IMR-90 (cell line): ENCODE results near the gene PACSIN2. TPM values are rescaled to one million over a fixed set of nuclear protein-coding genes. Genes with fewer than 3 reads are reported as not detected.
A peak's percentile ranks its signal among the peaks of the same experiment; 100 is the strongest.

Experiments used
- ATAC-seq: fragments of 200-7000 bp; cut with Tn5 transposase; 2 replicates; pipeline ENCODE4 v1.9.1; 2020; ENCODE audit warnings: low read depth, mild to moderate bottlenecking, moderate library complexity
- BruUV-seq: library from RNA; stranded (reverse); fragments of 400-500 nt; replicated peaks from 2 replicates; lab custom pipeline; 2021; lab: Mats Ljungman, UMichigan
- CTCF ChIA-PET: fragments of 300-600 bp; formaldehyde crosslinking; extraction: SDS; loops from one replicate; lab custom pipeline; 2021; ENCODE audit warnings: antibody characterized with exemption; lab: Yijun Ruan, JAX
- POLR2A ChIA-PET: fragments of 300-600 bp; sonication (Branson Sonifier 250); formaldehyde crosslinking; loops from one replicate; lab custom pipeline; 2022; ENCODE audit warnings: antibody characterized with exemption; ENCODE audit not compliant: unreplicated experiment; lab: Charles Lee
- DNase-seq: peaks from one replicate; pipeline ENCODE4 v3.0.0; 2013
- H2AFZ ChIP-seq: replicated peaks from 2 replicates; pipeline ENCODE3; 2013; ENCODE audit warnings: low read length, mild to moderate bottlenecking; ENCODE audit not compliant: poor library complexity
- H2AK5ac ChIP-seq: 2 replicates; pipeline ENCODE4 v1.6.1; 2013; ENCODE audit warnings: low read depth, low read length, inconsistent platforms
- H2AK9ac ChIP-seq: replicated peaks from 2 replicates; pipeline ENCODE3; 2013; ENCODE audit warnings: mild to moderate bottlenecking, low read depth, low read length, moderate library complexity; ENCODE audit not compliant: poor library complexity
- H2BK120ac ChIP-seq: 2 replicates; pipeline ENCODE4 v1.6.1; 2013; ENCODE audit warnings: low read depth, low read length, inconsistent platforms
- H2BK15ac ChIP-seq: 3 replicates; pipeline ENCODE4 v1.6.1; 2013; ENCODE audit warnings: low read depth, low read length, inconsistent platforms
- H2BK20ac ChIP-seq: 2 replicates; pipeline ENCODE4 v1.6.1; 2013; ENCODE audit warnings: low read depth, mild to moderate bottlenecking, inconsistent platforms, low read length, moderate library complexity
- H2BK5ac ChIP-seq: 2 replicates; pipeline ENCODE4 v1.6.1; 2013; ENCODE audit warnings: mild to moderate bottlenecking, low read depth, low read length, inconsistent platforms; ENCODE audit not compliant: poor library complexity, severe bottlenecking
- H3K14ac ChIP-seq: replicated peaks from 2 replicates; pipeline ENCODE4 v1.6.1; 2013; ENCODE audit warnings: low read depth, low read length, inconsistent platforms
- H3K18ac ChIP-seq: 2 replicates; pipeline ENCODE4 v1.6.1; 2013; ENCODE audit warnings: low read depth, low read length, control low read depth
- H3K23ac ChIP-seq: 2 replicates; pipeline ENCODE4 v1.6.1; 2013; ENCODE audit warnings: low read depth, low read length, inconsistent platforms
- H3K27ac ChIP-seq: 2 replicates; pipeline ENCODE4 v1.5.1; 2013; ENCODE audit warnings: mild to moderate bottlenecking, control low read depth, low read length; ENCODE audit not compliant: insufficient read depth
- H3K27me3 ChIP-seq: 2 replicates; pipeline ENCODE4 v1.6.1; 2013; ENCODE audit warnings: low read length; ENCODE audit not compliant: control insufficient read depth, insufficient read depth
- H3K36me3 ChIP-seq: 2 replicates; pipeline ENCODE4 v1.6.1; 2013; ENCODE audit warnings: low read length, mixed read lengths; ENCODE audit not compliant: control insufficient read depth, insufficient read depth
- H3K4ac ChIP-seq: 2 replicates; pipeline ENCODE4 v1.6.1; 2013; ENCODE audit warnings: low read depth, low read length, inconsistent platforms
- H3K4me1 ChIP-seq: 2 replicates; pipeline ENCODE4 v1.6.1; 2013; ENCODE audit warnings: low read length, mixed read lengths; ENCODE audit not compliant: control insufficient read depth, insufficient read depth
- H3K4me2 ChIP-seq: 2 replicates; pipeline ENCODE4 v1.6.1; 2013; ENCODE audit warnings: low read depth, mild to moderate bottlenecking, control low read depth, low read length, moderate library complexity
- H3K4me3 ChIP-seq: 2 replicates; pipeline ENCODE4 v1.5.1; 2013; ENCODE audit warnings: low read depth, mild to moderate bottlenecking, control low read depth, low read length, moderate library complexity; ENCODE audit not compliant: insufficient read depth
- H3K56ac ChIP-seq: 2 replicates; pipeline ENCODE4 v1.6.1; 2013; ENCODE audit warnings: low read length, inconsistent platforms; ENCODE audit not compliant: insufficient read depth; ENCODE audit errors: extremely low read depth
- H3K79me1 ChIP-seq, 2 experiments: 2 replicates each; pipeline ENCODE4 v1.6.1; 2013; ENCODE audit warnings: low read length in 2 of 2, inconsistent platforms in 1 of 2, low read depth in 1 of 2
- H3K9ac ChIP-seq: 2 replicates; pipeline ENCODE4 v1.6.1; 2013; ENCODE audit warnings: low read depth, low read length, control low read depth
- H3K9me1 ChIP-seq: 2 replicates; pipeline ENCODE4 v1.6.1; 2013; ENCODE audit warnings: low read length, inconsistent platforms; ENCODE audit not compliant: insufficient read depth
- H3K9me3 ChIP-seq: 2 replicates; pipeline ENCODE4 v1.6.1; 2013; ENCODE audit warnings: low read length; ENCODE audit not compliant: control insufficient read depth, insufficient read depth
- H4K20me1 ChIP-seq: 2 replicates; pipeline ENCODE4 v1.6.1; 2013; ENCODE audit warnings: low read length, inconsistent platforms; ENCODE audit not compliant: insufficient read depth
- H4K5ac ChIP-seq: 2 replicates; pipeline ENCODE4 v1.6.1; 2013; ENCODE audit warnings: mild to moderate bottlenecking, low read depth, low read length, control low read depth
- H4K8ac ChIP-seq, 2 experiments: 2 replicates each; pipeline ENCODE4 v1.6.1; 2013; ENCODE audit warnings: low read depth in 2 of 2, low read length in 2 of 2, control low read depth in 1 of 2, inconsistent platforms in 1 of 2
- H4K91ac ChIP-seq: 2 replicates; pipeline ENCODE4 v1.6.1; 2013; ENCODE audit warnings: low read depth, low read length, inconsistent platforms; ENCODE audit not compliant: insufficient read depth
- CEBPB ChIP-seq: IDR thresholded peaks from 2 replicates; pipeline ENCODE4 v1.6.1; 2012; ENCODE audit warnings: low read depth, low read length, improper control_type of control experiment
- CHD1 ChIP-seq: IDR thresholded peaks from 2 replicates; pipeline ENCODE4 v1.6.1; 2012; ENCODE audit warnings: low read depth, low read length, improper control_type of control experiment
- MAFK ChIP-seq: IDR thresholded peaks from 2 replicates; pipeline ENCODE4 v1.6.1; 2012; ENCODE audit warnings: low read depth, low read length, improper control_type of control experiment
- RAD21 ChIP-seq: IDR thresholded peaks from 2 replicates; pipeline ENCODE4 v1.6.1; 2012; ENCODE audit warnings: low read length, improper control_type of control experiment
- RCOR1 ChIP-seq: IDR thresholded peaks from 2 replicates; pipeline ENCODE4 v1.6.1; 2012; ENCODE audit warnings: mild to moderate bottlenecking, low read length, improper control_type of control experiment; ENCODE audit not compliant: insufficient replicate concordance
- SMC3 ChIP-seq: fragments of 150-350 bp; IDR thresholded peaks from 2 replicates; pipeline ENCODE4 v1.6.1; 2016; ENCODE audit warnings: low read depth, mild to moderate bottlenecking, antibody characterized with exemption, low read length, moderate library complexity
- WGBS, 2 experiments: methylation state at CpG; one replicate each; pipeline versions ENCODE4 v1.1.5 to v1.1.7; 2013; ENCODE audit warnings: missing lambda C conversion rate in 2 of 2; ENCODE audit not compliant: insufficient read length in 1 of 2; ENCODE audit errors: extremely low coverage in 2 of 2; 5-methylcytosine and 5-hydroxymethylcytosine counted together
- dilution Hi-C: fragments of 300-500 bp; cut with HindIII; formaldehyde crosslinking; loops from one replicate; pipeline ENCODE4 v1.14.3; 2018; ENCODE audit warnings: low sequenced_read_pairs; ENCODE audit not compliant: unreplicated experiment
- in situ Hi-C: fragments of 300-500 bp; cut with MboI; formaldehyde crosslinking; loops from 3 replicates; pipeline ENCODE4 v1.14.3; 2019; ENCODE audit warnings: low sequenced_read_pairs, inconsistent platforms, mixed read lengths
- intact Hi-C: fragments of 100-400 bp; cut with micrococcal nuclease; formaldehyde crosslinking; loops from 2 replicates; pipeline ENCODE4 v1.10.0; 2022
- polyA plus RNA-seq, 3 experiments: library from polyadenylated mRNA; depleted of rRNA; stranded (reverse); fragments of >200 nt; gene quantifications; 2 replicates each; pipeline ENCODE4 v1.2.3, GENCODE V29; 2012; ENCODE audit warnings: low replicate concordance in 1 of 3
- total RNA-seq: library from RNA; depleted of rRNA; stranded (reverse); fragments of >200 nt; gene quantifications from 2 replicates; pipeline ENCODE4 v1.2.3, GENCODE V29; 2012
- TF ChIP-seq, protein P1 (sequence below): fragments of 150-350 bp; IDR thresholded peaks from 2 replicates; pipeline ENCODE4 v1.6.1; 2017; ENCODE audit warnings: mild to moderate bottlenecking, antibody characterized with exemption, low read length, low read depth
- TF ChIP-seq, protein P2 (sequence below): fragments of 150-350 bp; IDR thresholded peaks from 2 replicates; pipeline ENCODE4 v1.6.1; 2016; ENCODE audit warnings: low read depth, mild to moderate bottlenecking, low read length, moderate library complexity, borderline replicate concordance
- TF ChIP-seq, protein P3 (sequence below): conservative IDR thresholded peaks from 2 replicates; pipeline ENCODE4 v1.5.1; 2012; ENCODE audit warnings: mild to moderate bottlenecking, low read depth, low read length, improper control_type of control experiment

The PACSIN2 gene
- total and polyA plus RNA-seq, 2 of the 4 experiments (the other 2 are of a cell fraction), result 85.0 to 118 TPM

DNA sequence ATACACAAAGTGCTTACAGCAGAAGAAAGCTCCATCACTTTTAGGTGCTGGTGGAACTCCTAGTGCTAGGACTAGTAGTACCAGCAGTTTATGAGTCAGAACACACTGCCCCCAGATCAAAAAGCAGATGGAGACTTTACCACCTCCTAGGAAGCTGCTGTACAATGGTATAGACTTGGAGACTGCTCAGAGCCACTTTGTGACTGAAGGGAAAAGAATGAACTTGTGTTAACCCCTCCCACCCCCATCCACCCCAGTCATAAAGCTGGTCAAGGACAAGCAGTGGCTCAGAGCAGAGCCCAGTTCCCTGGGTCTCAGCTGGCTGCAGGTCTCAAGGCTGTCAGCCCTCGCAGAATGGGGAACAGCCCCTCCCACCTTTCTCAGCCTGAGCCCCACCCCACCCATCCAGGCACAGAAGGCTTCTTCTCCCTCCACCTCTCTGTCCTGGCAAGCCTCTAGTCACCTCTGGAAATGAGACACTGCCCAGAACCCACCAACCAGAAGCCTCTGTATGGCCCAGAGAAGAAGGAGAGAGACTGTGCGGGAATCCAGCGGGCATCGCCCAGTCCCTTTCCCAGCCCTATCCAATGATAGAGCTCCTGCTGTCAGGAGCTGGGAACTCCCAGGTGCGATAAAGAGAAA, 23.8 kb downstream of the PACSIN2 start (continued):
- TF ChIP-seq SMC3, result no peak
- peak; percentile 67 for TF ChIP-seq RCOR1

DNA sequence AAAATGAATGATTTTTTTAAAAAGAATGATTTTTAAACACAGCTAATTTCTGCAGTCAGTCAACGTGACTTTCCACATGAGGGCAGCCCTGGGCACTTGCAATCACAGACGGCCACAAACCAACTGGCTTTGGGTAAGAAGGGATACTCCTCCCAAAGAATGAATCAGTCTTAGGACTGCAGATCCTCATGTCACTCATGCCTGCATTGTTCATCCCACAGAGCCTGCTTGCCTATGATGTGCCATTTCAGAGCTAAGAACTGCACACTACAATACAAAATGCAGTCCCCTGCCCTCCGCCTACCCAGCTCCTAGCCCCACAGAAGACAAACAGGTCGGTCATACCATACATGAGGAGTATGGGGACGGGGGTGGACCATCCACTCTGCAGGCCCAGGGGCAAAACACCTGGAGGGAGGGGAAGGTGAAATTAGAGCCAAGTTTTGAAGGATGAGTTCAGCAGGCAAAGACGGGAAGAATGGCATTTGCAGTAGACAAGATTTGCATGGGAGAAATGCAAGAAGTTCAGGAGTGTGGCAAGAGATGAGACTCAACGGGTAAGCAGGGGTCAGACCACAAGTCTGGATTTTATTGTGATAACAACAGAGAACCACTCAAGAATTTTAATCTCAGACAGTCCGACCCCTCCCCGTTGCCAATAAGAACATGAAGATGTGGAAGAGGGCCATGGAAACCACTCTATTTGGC, 24.7 kb downstream of the PACSIN2 start:
- peaks cover 61% of the 10 kb centered on the region for H4K20me1 ChIP-seq
- ATAC-seq, result peak; percentile 63
- TF ChIP-seq, protein P1, sequence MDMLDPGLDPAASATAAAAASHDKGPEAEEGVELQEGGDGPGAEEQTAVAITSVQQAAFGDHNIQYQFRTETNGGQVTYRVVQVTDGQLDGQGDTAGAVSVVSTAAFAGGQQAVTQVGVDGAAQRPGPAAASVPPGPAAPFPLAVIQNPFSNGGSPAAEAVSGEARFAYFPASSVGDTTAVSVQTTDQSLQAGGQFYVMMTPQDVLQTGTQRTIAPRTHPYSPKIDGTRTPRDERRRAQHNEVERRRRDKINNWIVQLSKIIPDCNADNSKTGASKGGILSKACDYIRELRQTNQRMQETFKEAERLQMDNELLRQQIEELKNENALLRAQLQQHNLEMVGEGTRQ, result no peak
- TF ChIP-seq, protein P2, sequence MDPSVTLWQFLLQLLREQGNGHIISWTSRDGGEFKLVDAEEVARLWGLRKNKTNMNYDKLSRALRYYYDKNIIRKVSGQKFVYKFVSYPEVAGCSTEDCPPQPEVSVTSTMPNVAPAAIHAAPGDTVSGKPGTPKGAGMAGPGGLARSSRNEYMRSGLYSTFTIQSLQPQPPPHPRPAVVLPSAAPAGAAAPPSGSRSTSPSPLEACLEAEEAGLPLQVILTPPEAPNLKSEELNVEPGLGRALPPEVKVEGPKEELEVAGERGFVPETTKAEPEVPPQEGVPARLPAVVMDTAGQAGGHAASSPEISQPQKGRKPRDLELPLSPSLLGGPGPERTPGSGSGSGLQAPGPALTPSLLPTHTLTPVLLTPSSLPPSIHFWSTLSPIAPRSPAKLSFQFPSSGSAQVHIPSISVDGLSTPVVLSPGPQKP, result no peak
- TF ChIP-seq CEBPB, result peak; percentile 51; the same call in 1 of the 2 replicates
- no peak for TF ChIP-seq RCOR1
- TF ChIP-seq, protein P3, sequence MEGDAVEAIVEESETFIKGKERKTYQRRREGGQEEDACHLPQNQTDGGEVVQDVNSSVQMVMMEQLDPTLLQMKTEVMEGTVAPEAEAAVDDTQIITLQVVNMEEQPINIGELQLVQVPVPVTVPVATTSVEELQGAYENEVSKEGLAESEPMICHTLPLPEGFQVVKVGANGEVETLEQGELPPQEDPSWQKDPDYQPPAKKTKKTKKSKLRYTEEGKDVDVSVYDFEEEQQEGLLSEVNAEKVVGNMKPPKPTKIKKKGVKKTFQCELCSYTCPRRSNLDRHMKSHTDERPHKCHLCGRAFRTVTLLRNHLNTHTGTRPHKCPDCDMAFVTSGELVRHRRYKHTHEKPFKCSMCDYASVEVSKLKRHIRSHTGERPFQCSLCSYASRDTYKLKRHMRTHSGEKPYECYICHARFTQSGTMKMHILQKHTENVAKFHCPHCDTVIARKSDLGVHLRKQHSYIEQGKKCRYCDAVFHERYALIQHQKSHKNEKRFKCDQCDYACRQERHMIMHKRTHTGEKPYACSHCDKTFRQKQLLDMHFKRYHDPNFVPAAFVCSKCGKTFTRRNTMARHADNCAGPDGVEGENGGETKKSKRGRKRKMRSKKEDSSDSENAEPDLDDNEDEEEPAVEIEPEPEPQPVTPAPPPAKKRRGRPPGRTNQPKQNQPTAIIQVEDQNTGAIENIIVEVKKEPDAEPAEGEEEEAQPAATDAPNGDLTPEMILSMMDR, result peak; percentile 59
- TF ChIP-seq MAFK, result no peak
- TF ChIP-seq RAD21, result peak; percentile 77
- no peak for TF ChIP-seq CHD1
- peak; percentile 87 for TF ChIP-seq SMC3

More for the DNA sequence above, 24.7 kb downstream of the PACSIN2 start:
- Histone ChIP-seq H3K4me1 (peaks cover 26% of the 10 kb centered on the region), H3K27me3 (no peaks in the 10 kb centered on the region), H3K79me1 (peaks cover 24 to 83% of the 10 kb centered on the region in 2 experiments), H3K9me3 (no peaks in the 10 kb centered on the region), H3K36me3 (no peaks in the 10 kb centered on the region), H4K8ac (peak overlapping the region in 1 of 2 experiments; percentile 65; a peak in 1 of 4 replicates), H3K4ac (peak overlapping the region; percentile 85), H4K5ac (no peak overlapping the region), H3K23ac (peak overlapping the region; percentile 78; the same call in 1 of the 2 replicates), H2BK120ac (peak overlapping the region; percentile 30; the same call in 1 of the 2 replicates), H3K14ac (peak overlapping the region; percentile 88; the same call in 1 of the 2 replicates), H3K27ac (peak overlapping the region; percentile 9; the same call in 1 of the 2 replicates), H2BK20ac (no peak overlapping the region), H2AK9ac (peak overlapping the region; percentile 4), H3K4me3 (no peak overlapping the region), H3K9me1 (peaks cover 38% of the 10 kb centered on the region), H2AFZ (no peak overlapping the region), H2BK15ac (0 out of 3 replicates have a peak overlapping the region, but pooled peaks have one; percentile 35), H3K56ac (no peak overlapping the region), H4K91ac (no peak overlapping the region), H3K18ac (no peak overlapping the region; the same call in 1 of the 2 replicates), H3K4me2 (peak overlapping the region; percentile 21; the same call in 1 of the 2 replicates), H2AK5ac (peak overlapping the region; percentile 80; the same call in 1 of the 2 replicates), H2BK5ac (peak overlapping the region; percentile 71), H3K9ac (no peak overlapping the region)
- WGBS, 2 experiments, result no CpG with 5 or more reads among the region's 9 CpGs
- no TSS peak for BruUV-seq
- POLR2A ChIA-PET, result interaction anchor here (0.5 kb wide), 1 partner anchor 542 kb away, joined by 6 read pairs; no protein-coding TSS in a partner anchor
- intact Hi-C loops, result no loop called here
- in situ Hi-C loops, result no loop called here
- DNase-seq, result peak; percentile 89
- dilution Hi-C loops, result no loop called here
- CTCF ChIA-PET, result interaction anchor here (0.9 to 1.2 kb wide), 4 partner anchors 24 to 122 kb away, joined by 3 to 6 read pairs (median 4); partner anchors contain the start of gene PACSIN2
